ENCODE results near the gene PPP1R18. TPM values are rescaled to one million over a fixed set of nuclear protein-coding genes. Genes with fewer than 3 reads are reported as not detected.

PPP1R18 gene
- total and polyA plus RNA-seq, 9 of the 15 experiments (the other 6 are each of a cell fraction or from before 2014, with no cell fraction given): 12.0 to 99.2 (median 42.6) TPM

DNA sequence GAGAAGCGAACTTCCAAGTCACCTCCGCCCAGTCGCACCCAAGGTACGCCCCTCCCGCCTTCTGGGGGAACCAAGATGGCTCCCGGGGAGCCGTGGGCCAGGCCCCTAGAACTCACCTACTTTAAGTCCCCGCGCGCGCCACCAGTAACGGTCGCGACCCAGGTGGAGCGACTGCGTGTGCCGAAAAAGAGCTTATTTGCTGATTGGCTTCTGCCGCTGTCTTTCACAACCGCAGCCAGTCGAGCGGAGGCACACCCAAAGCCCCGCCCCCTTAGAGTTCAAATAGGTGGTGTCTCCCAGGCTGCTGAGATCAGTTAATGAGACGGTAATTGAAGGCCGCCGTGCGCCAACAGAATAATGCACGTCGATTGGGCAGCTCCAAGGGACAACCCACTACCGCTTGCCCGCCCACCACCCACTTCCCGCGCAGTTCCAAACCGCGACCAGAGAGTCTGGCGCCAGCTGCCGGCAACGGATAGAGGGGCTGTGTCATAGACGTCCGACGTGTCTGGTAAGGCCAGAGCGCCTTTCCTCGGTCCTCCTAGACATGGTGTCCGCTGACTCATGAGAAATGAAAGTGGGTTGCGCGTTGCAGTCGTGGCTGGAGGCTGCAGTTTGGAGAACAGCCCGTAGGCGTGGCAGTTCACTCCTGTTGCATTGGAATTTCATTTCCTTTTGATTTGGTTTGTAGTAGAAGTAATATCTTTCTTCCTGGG, 30.8 kb upstream of the PPP1R18 start, which contains the start of gene MDC1 (continued):
- TF ChIP-seq, protein P1, sequence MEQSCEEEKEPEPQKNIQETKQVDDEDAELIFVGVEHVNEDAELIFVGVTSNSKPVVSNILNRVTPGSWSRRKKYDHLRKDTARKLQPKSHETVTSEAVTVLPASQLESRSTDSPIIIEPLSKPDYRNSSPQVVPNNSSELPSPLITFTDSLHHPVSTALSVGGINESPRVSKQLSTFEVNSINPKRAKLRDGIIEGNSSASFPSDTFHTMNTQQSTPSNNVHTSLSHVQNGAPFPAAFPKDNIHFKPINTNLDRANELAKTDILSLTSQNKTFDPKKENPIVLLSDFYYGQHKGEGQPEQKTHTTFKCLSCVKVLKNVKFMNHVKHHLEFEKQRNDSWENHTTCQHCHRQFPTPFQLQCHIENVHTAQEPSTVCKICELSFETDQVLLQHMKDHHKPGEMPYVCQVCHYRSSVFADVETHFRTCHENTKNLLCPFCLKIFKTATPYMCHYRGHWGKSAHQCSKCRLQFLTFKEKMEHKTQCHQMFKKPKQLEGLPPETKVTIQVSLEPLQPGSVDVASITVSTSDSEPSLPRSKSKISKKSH (CRISPR knock-in tag; IDR thresholded peaks at IDR 0.05): no peak
- TF ChIP-seq PURB (CRISPR knock-in tag; IDR thresholded peaks at IDR 0.05; ENCODE audit: low read depth) (no peak), FUS (optimal IDR thresholded peaks at IDR 0.05; ENCODE audit: low read depth, low read length) (no peak), NR3C1 (CRISPR knock-in tag; IDR thresholded peaks at IDR 0.05) (no peak), CSDE1 (IDR thresholded peaks at IDR 0.05) (peak in 1 of 2 experiments; percentile 62; a peak in 1 of 4 replicates), GATAD2A (IDR thresholded peaks at IDR 0.05) (peak; percentile 58; the same call in 1 of the 2 replicates), NR2C1 (IDR thresholded peaks at IDR 0.05) (peak; percentile 90), NR2C1 (tag; IDR thresholded peaks at IDR 0.05) (peak; percentile 82), ZNF232 (CRISPR knock-in tag; IDR thresholded peaks at IDR 0.05) (no peak), ZFP30 (CRISPR knock-in tag; IDR thresholded peaks at IDR 0.05; ENCODE audit: borderline replicate concordance) (no peak), HCFC1 (IDR thresholded peaks at IDR 0.05; ENCODE audit: low read depth, low read length) (peak; percentile 87), CBX2 (IDR thresholded peaks at IDR 0.05; ENCODE audit: insufficient read depth, low read length, poor library complexity, severe bottlenecking) (no peak), TARDBP (IDR thresholded peaks at IDR 0.05) (peak; percentile 87), ZNF24 (IDR thresholded peaks at IDR 0.05) (peak; percentile 52; the same call in 1 of the 2 replicates)
- TF ChIP-seq, protein P2, sequence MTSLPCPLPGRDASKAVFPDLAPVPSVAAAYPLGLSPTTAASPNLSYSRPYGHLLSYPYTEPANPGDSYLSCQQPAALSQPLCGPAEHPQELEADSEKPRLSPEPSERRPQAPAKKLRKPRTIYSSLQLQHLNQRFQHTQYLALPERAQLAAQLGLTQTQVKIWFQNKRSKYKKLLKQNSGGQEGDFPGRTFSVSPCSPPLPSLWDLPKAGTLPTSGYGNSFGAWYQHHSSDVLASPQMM (CRISPR knock-in tag; IDR thresholded peaks at IDR 0.05): no peak
- TF ChIP-seq, protein P3, sequence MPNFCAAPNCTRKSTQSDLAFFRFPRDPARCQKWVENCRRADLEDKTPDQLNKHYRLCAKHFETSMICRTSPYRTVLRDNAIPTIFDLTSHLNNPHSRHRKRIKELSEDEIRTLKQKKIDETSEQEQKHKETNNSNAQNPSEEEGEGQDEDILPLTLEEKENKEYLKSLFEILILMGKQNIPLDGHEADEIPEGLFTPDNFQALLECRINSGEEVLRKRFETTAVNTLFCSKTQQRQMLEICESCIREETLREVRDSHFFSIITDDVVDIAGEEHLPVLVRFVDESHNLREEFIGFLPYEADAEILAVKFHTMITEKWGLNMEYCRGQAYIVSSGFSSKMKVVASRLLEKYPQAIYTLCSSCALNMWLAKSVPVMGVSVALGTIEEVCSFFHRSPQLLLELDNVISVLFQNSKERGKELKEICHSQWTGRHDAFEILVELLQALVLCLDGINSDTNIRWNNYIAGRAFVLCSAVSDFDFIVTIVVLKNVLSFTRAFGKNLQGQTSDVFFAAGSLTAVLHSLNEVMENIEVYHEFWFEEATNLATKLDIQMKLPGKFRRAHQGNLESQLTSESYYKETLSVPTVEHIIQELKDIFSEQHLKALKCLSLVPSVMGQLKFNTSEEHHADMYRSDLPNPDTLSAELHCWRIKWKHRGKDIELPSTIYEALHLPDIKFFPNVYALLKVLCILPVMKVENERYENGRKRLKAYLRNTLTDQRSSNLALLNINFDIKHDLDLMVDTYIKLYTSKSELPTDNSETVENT (CRISPR knock-in tag; IDR thresholded peaks at IDR 0.05): peak; percentile 99
- TF ChIP-seq, protein P4, sequence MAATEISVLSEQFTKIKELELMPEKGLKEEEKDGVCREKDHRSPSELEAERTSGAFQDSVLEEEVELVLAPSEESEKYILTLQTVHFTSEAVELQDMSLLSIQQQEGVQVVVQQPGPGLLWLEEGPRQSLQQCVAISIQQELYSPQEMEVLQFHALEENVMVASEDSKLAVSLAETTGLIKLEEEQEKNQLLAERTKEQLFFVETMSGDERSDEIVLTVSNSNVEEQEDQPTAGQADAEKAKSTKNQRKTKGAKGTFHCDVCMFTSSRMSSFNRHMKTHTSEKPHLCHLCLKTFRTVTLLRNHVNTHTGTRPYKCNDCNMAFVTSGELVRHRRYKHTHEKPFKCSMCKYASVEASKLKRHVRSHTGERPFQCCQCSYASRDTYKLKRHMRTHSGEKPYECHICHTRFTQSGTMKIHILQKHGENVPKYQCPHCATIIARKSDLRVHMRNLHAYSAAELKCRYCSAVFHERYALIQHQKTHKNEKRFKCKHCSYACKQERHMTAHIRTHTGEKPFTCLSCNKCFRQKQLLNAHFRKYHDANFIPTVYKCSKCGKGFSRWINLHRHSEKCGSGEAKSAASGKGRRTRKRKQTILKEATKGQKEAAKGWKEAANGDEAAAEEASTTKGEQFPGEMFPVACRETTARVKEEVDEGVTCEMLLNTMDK (IDR thresholded peaks at IDR 0.05; ENCODE audit: borderline replicate concordance, insufficient read depth, low read depth, low read length, poor library complexity, severe bottlenecking): no peak
- TF ChIP-seq, protein P5, sequence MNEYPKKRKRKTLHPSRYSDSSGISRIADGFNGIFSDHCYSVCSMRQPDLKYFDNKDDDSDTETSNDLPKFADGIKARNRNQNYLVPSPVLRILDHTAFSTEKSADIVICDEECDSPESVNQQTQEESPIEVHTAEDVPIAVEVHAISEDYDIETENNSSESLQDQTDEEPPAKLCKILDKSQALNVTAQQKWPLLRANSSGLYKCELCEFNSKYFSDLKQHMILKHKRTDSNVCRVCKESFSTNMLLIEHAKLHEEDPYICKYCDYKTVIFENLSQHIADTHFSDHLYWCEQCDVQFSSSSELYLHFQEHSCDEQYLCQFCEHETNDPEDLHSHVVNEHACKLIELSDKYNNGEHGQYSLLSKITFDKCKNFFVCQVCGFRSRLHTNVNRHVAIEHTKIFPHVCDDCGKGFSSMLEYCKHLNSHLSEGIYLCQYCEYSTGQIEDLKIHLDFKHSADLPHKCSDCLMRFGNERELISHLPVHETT (CRISPR knock-in tag; conservative IDR thresholded peaks at IDR 0.05 in 1 of 2, IDR thresholded peaks at IDR 0.05 in 1 of 2): peak in 1 of 2 experiments; percentile 95; a peak in 2 of 4 replicates
- TF ChIP-seq, protein P6, sequence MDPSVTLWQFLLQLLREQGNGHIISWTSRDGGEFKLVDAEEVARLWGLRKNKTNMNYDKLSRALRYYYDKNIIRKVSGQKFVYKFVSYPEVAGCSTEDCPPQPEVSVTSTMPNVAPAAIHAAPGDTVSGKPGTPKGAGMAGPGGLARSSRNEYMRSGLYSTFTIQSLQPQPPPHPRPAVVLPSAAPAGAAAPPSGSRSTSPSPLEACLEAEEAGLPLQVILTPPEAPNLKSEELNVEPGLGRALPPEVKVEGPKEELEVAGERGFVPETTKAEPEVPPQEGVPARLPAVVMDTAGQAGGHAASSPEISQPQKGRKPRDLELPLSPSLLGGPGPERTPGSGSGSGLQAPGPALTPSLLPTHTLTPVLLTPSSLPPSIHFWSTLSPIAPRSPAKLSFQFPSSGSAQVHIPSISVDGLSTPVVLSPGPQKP (CRISPR knock-in tag; IDR thresholded peaks at IDR 0.05): no peak
